ENCODE measurements around the gene PCDHGB2. TPM values are rescaled to one million over a fixed set of nuclear protein-coding genes. Genes with fewer than 3 reads are reported as not detected.

Gene PCDHGB2
- total and polyA plus RNA-seq, 2 of the 4 experiments (the other 2 are of a cell fraction): 2.6 to 3.0 TPM

DNA sequence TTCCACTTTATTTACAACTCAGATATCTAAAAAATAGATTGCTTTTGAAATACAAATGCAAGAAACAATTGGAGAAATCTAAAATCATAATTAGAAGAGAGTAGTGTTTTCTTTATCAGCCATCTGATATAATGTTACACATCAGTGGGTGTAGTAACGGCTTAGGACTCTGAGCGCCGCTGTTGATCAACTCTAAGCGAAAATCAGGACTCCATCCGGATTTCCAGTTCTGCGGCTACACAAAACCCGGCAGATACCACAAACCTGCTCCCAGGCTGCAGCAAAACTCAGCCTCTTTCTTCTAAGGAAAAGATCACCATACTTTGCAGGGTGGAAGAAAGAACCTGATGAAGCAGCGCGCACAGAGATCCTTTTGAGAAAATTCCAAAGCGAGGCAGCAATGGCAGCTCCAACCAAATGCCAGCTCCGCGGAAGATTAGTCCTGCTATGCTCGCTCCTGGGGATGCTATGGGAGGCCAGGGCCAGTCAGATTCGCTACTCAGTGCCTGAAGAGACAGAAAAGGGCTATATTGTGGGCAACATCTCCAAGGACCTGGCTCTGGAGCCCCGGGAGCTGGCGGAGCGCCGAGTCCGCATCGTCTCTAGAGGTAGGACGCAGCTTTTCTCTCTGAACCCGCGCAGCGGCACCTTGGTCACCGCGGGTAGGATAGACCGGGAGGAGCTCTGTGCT is 42.9 kb downstream of the PCDHGB2 start, which contains the start of gene PCDHGA9:
Gene PCDHGA9, plus strand, starts transcription at position 226 of the 691 bp plus-strand sequence. Its CDS starts 175 bp downstream, at position 401.
- no peaks in the 10 kb centered on the region for H3K4me1 ChIP-seq (ENCODE audit: control insufficient read depth, insufficient read depth, low read length)
- H4K5ac ChIP-seq (ENCODE audit: low read depth, low read length): no peak within 1 kb of the TSS
- H3K23ac ChIP-seq (ENCODE audit: low read depth, low read length): no peak within 1 kb of the TSS
- H3K9me1 ChIP-seq (ENCODE audit: insufficient read depth, low read length): no peaks in the 10 kb centered on the region
- no peak within 1 kb of the TSS for H2AK9ac ChIP-seq (replicated peaks; ENCODE audit: low read depth, low read length, poor library complexity)
- ChIA-PET CTCF (interaction anchor here (1.2 kb wide), 1 partner anchor 161 kb away, joined by 4 read pairs; no protein-coding TSS in a partner anchor), POLR2A (ENCODE audit: unreplicated experiment) (no interaction called here)
- H4K20me1 ChIP-seq (ENCODE audit: insufficient read depth, low read length): no peaks in the 10 kb centered on the region
- no peak within 1 kb of the TSS for H3K56ac ChIP-seq (ENCODE audit: extremely low read depth, insufficient read depth, low read length)
- peak within 1 kb of the TSS; percentile 9 for H2AFZ ChIP-seq (replicated peaks; ENCODE audit: low read length, poor library complexity)
- H2AK5ac ChIP-seq (ENCODE audit: low read depth, low read length): no peak within 1 kb of the TSS
- no peak within 1 kb of the TSS for H3K14ac ChIP-seq (replicated peaks; ENCODE audit: low read depth, low read length)
- peaks cover 51% of the 10 kb centered on the region for H3K9me3 ChIP-seq (ENCODE audit: control insufficient read depth, insufficient read depth, low read length)
- no peak within 1 kb of the TSS for H2BK120ac ChIP-seq (ENCODE audit: low read depth, low read length)
- intact Hi-C loops (cut with micrococcal nuclease): no loop called here
- WGBS, 2 experiments (ENCODE audit: extremely low coverage in 2 of 2, insufficient read length in 1 of 2): 17% methylated on average over 3 of the region's 27 CpGs; no CpG with 5 or more reads in 1 of the 2 experiments
- no peak within 1 kb of the TSS for H3K18ac ChIP-seq (ENCODE audit: low read depth, low read length)
- H2BK5ac ChIP-seq (ENCODE audit: low read depth, low read length, poor library complexity, severe bottlenecking): no peak within 1 kb of the TSS
- peak; percentile 40 for DNase-seq
- H2BK15ac ChIP-seq (ENCODE audit: low read depth, low read length): no peak within 1 kb of the TSS
- H3K79me1 ChIP-seq (ENCODE audit: low read depth in 1 of 2, low read length in 2 of 2): peaks cover 16 to 26% of the 10 kb centered on the region in 2 experiments
- TF ChIP-seq RAD21 (IDR thresholded peaks at IDR 0.05; ENCODE audit: low read length) (peak; percentile 36), MAFK (IDR thresholded peaks at IDR 0.05; ENCODE audit: low read depth, low read length) (no peak), CTCF (conservative IDR thresholded peaks at IDR 0.05; ENCODE audit: low read depth, low read length) (peak; percentile 43)
- H3K27ac ChIP-seq (ENCODE audit: insufficient read depth, low read length): no peak within 1 kb of the TSS
- H3K4ac ChIP-seq (ENCODE audit: low read depth, low read length): no peak within 1 kb of the TSS
- in situ Hi-C loops (cut with MboI; ENCODE audit: low sequenced_read_pairs): no loop called here
- ATAC-seq (ENCODE audit: low read depth): no peak
- no peaks in the 10 kb centered on the region for H3K27me3 ChIP-seq (ENCODE audit: control insufficient read depth, insufficient read depth, low read length)
- no peak within 1 kb of the TSS for H4K91ac ChIP-seq (ENCODE audit: insufficient read depth, low read depth, low read length)
- no peak within 1 kb of the TSS for H2BK20ac ChIP-seq (ENCODE audit: low read depth, low read length)
- no peak within 1 kb of the TSS for H4K8ac ChIP-seq (ENCODE audit: low read depth in 2 of 2, low read length in 2 of 2)
- dilution Hi-C loops (cut with HindIII; ENCODE audit: low sequenced_read_pairs, unreplicated experiment): no loop called here
- no TSS peak for BruUV-seq (replicated peaks)
- H3K4me3 ChIP-seq (ENCODE audit: insufficient read depth, low read depth, low read length): peak within 1 kb of the TSS; percentile 24
- H3K36me3 ChIP-seq (ENCODE audit: control insufficient read depth, insufficient read depth, low read length): peaks cover 20% of the 10 kb centered on the region
- H3K4me2 ChIP-seq (ENCODE audit: low read depth, low read length): no peak within 1 kb of the TSS
- no peak within 1 kb of the TSS for H3K9ac ChIP-seq (ENCODE audit: low read depth, low read length)

Measured in IMR-90 (cell line).